ENCODE measurements around the gene RPS3. TPM values are rescaled to one million over a fixed set of nuclear protein-coding genes. Genes with fewer than 3 reads are reported as not detected.

Gene RPS3
- total and polyA plus RNA-seq, 2 of the 13 experiments (the other 11 are each of a cell fraction or from before 2014, with no cell fraction given): 2,143 to 3,616 TPM

- 0 out of 2 replicates have a peak, but pooled peaks have one; percentile 60 for TF ChIP-seq IRF9 (CRISPR knock-in tag; IDR thresholded peaks at IDR 0.05; ENCODE audit: borderline replicate concordance)
- 0 out of 2 replicates have a peak, but pooled peaks have one; percentile 45 for TF ChIP-seq KDM3A (CRISPR knock-in tag; IDR thresholded peaks at IDR 0.05; ENCODE audit: low read depth)
- TF ChIP-seq ZNF230 (CRISPR knock-in tag; IDR thresholded peaks at IDR 0.05): no peak
- peak; percentile 75; the same call in 1 of the 2 replicates for TF ChIP-seq MIXL1 (CRISPR knock-in tag; IDR thresholded peaks at IDR 0.05)
- 0 out of 2 replicates have a peak, but pooled peaks have one; percentile 59 for TF ChIP-seq KLF6 (CRISPR knock-in tag; IDR thresholded peaks at IDR 0.05)
- 0 out of 2 replicates have a peak, but pooled peaks have one; percentile 45 for TF ChIP-seq ZIK1 (CRISPR knock-in tag; IDR thresholded peaks at IDR 0.05; ENCODE audit: borderline replicate concordance, low read depth)
- TF ChIP-seq, protein P1, sequence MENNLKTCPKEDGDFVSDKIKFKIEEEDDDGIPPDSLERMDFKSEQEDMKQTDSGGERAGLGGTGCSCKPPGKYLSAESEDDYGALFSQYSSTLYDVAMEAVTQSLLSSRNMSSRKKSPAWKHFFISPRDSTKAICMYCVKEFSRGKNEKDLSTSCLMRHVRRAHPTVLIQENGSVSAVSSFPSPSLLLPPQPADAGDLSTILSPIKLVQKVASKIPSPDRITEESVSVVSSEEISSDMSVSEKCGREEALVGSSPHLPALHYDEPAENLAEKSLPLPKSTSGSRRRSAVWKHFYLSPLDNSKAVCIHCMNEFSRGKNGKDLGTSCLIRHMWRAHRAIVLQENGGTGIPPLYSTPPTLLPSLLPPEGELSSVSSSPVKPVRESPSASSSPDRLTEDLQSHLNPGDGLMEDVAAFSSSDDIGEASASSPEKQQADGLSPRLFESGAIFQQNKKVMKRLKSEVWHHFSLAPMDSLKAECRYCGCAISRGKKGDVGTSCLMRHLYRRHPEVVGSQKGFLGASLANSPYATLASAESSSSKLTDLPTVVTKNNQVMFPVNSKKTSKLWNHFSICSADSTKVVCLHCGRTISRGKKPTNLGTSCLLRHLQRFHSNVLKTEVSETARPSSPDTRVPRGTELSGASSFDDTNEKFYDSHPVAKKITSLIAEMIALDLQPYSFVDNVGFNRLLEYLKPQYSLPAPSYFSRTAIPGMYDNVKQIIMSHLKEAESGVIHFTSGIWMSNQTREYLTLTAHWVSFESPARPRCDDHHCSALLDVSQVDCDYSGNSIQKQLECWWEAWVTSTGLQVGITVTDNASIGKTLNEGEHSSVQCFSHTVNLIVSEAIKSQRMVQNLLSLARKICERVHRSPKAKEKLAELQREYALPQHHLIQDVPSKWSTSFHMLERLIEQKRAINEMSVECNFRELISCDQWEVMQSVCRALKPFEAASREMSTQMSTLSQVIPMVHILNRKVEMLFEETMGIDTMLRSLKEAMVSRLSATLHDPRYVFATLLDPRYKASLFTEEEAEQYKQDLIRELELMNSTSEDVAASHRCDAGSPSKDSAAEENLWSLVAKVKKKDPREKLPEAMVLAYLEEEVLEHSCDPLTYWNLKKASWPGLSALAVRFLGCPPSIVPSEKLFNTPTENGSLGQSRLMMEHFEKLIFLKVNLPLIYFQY (CRISPR knock-in tag; IDR thresholded peaks at IDR 0.05; ENCODE audit: borderline replicate concordance): peak; percentile 96
- 0 out of 2 replicates have a peak, but pooled peaks have one; percentile 30 for TF ChIP-seq AHR (CRISPR knock-in tag; IDR thresholded peaks at IDR 0.05)
- TF ChIP-seq CTCF (CRISPR knock-in tag; IDR thresholded peaks at IDR 0.05): peak; percentile 97
- TF ChIP-seq FOSL1 (CRISPR knock-in tag; IDR thresholded peaks at IDR 0.05; ENCODE audit: borderline replicate concordance): no peak
- TF ChIP-seq ELF3 (CRISPR knock-in tag; IDR thresholded peaks at IDR 0.05): peak; percentile 46; the same call in 1 of the 2 replicates
- 0 out of 2 replicates have a peak, but pooled peaks have one; percentile 18 for TF ChIP-seq THAP11 (CRISPR knock-in tag; IDR thresholded peaks at IDR 0.05)
- TF ChIP-seq KMT2A (CRISPR knock-in tag; IDR thresholded peaks at IDR 0.05): 0 out of 2 replicates have a peak, but pooled peaks have one; percentile 38
- TF ChIP-seq ZBTB20 (CRISPR knock-in tag; IDR thresholded peaks at IDR 0.05; ENCODE audit: borderline replicate concordance, low read depth): peak; percentile 52
- TF ChIP-seq, protein P2, sequence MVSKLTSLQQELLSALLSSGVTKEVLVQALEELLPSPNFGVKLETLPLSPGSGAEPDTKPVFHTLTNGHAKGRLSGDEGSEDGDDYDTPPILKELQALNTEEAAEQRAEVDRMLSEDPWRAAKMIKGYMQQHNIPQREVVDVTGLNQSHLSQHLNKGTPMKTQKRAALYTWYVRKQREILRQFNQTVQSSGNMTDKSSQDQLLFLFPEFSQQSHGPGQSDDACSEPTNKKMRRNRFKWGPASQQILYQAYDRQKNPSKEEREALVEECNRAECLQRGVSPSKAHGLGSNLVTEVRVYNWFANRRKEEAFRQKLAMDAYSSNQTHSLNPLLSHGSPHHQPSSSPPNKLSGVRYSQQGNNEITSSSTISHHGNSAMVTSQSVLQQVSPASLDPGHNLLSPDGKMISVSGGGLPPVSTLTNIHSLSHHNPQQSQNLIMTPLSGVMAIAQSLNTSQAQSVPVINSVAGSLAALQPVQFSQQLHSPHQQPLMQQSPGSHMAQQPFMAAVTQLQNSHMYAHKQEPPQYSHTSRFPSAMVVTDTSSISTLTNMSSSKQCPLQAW (CRISPR knock-in tag; IDR thresholded peaks at IDR 0.05): 0 out of 2 replicates have a peak, but pooled peaks have one; percentile 31
- TF ChIP-seq FOXP1 (IDR thresholded peaks at IDR 0.05): no peak
- TF ChIP-seq FOXP1 (CRISPR knock-in tag; IDR thresholded peaks at IDR 0.05): no peak
- TF ChIP-seq KDM2A (CRISPR knock-in tag; IDR thresholded peaks at IDR 0.05; ENCODE audit: borderline replicate concordance, low read depth): peak; percentile 81; the same call in 1 of the 2 replicates
- TF ChIP-seq, protein P3, sequence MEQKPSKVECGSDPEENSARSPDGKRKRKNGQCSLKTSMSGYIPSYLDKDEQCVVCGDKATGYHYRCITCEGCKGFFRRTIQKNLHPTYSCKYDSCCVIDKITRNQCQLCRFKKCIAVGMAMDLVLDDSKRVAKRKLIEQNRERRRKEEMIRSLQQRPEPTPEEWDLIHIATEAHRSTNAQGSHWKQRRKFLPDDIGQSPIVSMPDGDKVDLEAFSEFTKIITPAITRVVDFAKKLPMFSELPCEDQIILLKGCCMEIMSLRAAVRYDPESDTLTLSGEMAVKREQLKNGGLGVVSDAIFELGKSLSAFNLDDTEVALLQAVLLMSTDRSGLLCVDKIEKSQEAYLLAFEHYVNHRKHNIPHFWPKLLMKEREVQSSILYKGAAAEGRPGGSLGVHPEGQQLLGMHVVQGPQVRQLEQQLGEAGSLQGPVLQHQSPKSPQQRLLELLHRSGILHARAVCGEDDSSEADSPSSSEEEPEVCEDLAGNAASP (CRISPR knock-in tag; IDR thresholded peaks at IDR 0.05; ENCODE audit: borderline replicate concordance): peak; percentile 51
Observed at GRCh38 chr11:75384438-75385080, 14.8 kb upstream of the RPS3 start (continued).

Data from HepG2 (cell line).